ENCODE measurements around the gene ELP5.
"Not testable (repeated sequence)": the region's sequence is repeated elsewhere in the genome, so short reads cannot be mapped to it uniquely, and the experiment has no call there.

ELP5 gene

GRCh38 chr17:7237266-7237760, 14.7 kb upstream of the ELP5 start:
- DNase-seq, result no peak

- DNase-seq, result peak; percentile 30 to 75 (median 60)
Measured at GRCh38 chr17:7237761-7238419, 14.1 kb upstream of the ELP5 start.

- DNase-seq, result peak in 1 of 4 experiments; percentile 44
Measured at GRCh38 chr17:7238420-7239090, 13.5 kb upstream of the ELP5 start.

GRCh38 chr17:7239091-7240027, 12.7 kb upstream of the ELP5 start, which contains the start of gene PHF23:
PHF23 (minus strand) TSS chr17:7239457; CDS start chr17:7239279, 178 bp downstream.
- peak; percentile 91 to 96 (median 92) for DNase-seq

- DNase-seq, result no peak
Measured at GRCh38 chr17:7240375-7240774, 11.6 kb upstream of the ELP5 start.

- no peak for DNase-seq
Measured at GRCh38 chr17:7241090-7241733, 10.8 kb upstream of the ELP5 start.

GRCh38 chr17:7241783-7242716, 10.0 kb upstream of the ELP5 start, which contains the start of gene GABARAP:
GABARAP (minus strand) TSS chr17:7242449; CDS start chr17:7242330, 119 bp downstream.
- peak; percentile 82 to 93 (median 88) for DNase-seq

GRCh38 chr17:7242717-7243452, 9.1 kb upstream of the ELP5 start:
- peak; percentile 73 to 89 (median 84) for DNase-seq

GRCh38 chr17:7243453-7243729, 8.6 kb upstream of the ELP5 start:
- DNase-seq, result no peak

- DNase-seq, result not testable (repeated sequence)
Measured at GRCh38 chr17:7243838-7244237, 8.2 kb upstream of the ELP5 start.

GRCh38 chr17:7246779-7247178, 5.2 kb upstream of the ELP5 start:
- no peak for DNase-seq

- DNase-seq, result no peak
Measured at GRCh38 chr17:7248796-7249195, 3.2 kb upstream of the ELP5 start.

GRCh38 chr17:7249214-7249613, 2.8 kb upstream of the ELP5 start:
- DNase-seq, result no peak

- no peak for DNase-seq
Measured at GRCh38 chr17:7249830-7250229, 2.2 kb upstream of the ELP5 start.

GRCh38 chr17:7250695-7251627, 1.1 kb upstream of the ELP5 start:
- DNase-seq, result no peak

GRCh38 chr17:7251661-7252175, 297 bp upstream of the ELP5 start, which contains the start of gene CTDNEP1:
CTDNEP1 (minus strand) TSS chr17:7251734; CDS start chr17:7251296, 438 bp downstream.
- DNase-seq, result peak; percentile 98 to 99 (median 98)

- DNase-seq, result no peak
Measured at GRCh38 chr17:7253082-7253481, 1.1 kb downstream of the ELP5 start.

- no peak for DNase-seq
Measured at GRCh38 chr17:7254511-7254910, 2.5 kb downstream of the ELP5 start.

- no peak for DNase-seq
Measured at GRCh38 chr17:7256766-7257456, 4.9 kb downstream of the ELP5 start.
